ENCODE measurements around the gene ULK4.

The ULK4 gene

DNA sequence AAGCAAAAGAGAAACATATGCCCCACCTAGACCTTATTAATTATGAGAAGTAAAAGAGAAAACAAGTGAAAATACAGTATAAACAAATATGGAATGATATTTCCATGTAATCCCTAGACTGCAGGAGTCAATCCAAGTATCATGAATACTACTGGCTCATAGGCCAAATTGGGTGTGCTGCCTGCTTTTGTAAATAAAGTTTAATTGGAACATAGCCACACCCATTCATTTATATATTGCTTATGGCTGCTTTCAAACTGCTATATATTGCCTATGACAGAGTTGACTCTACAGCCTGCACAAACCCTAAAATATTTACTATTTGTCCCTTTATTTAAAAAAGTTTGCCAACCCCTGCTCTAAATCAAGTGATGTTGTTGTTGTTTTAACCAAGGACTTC, 5.3 kb downstream of the ULK4 start:
- Histone ChIP-seq H3K27me3 (ENCODE audit: insufficient read depth, low read length, poor library complexity, severe bottlenecking) (no peaks in the 10 kb centered on the region), H3K9ac (ENCODE audit: low read depth, low read length, poor library complexity, severe bottlenecking) (no peak overlapping the region), H3K4me1 (ENCODE audit: insufficient read depth, low read length, poor library complexity, severe bottlenecking) (peaks cover 6% of the 10 kb centered on the region), H3K9me2 (replicated peaks; ENCODE audit: low read depth, low read length) (no peaks in the 10 kb centered on the region), H3F3A (ENCODE audit: low read depth) (peaks cover under 1% of the 10 kb centered on the region; the same call in 1 of the 2 replicates), H3K36me3 (ENCODE audit: insufficient read depth, low read length) (no peaks in the 10 kb centered on the region), H3K4me2 (ENCODE audit: low read depth, low read length, poor library complexity, severe bottlenecking) (peak overlapping the region; percentile 43), H2AFZ (ENCODE audit: low read length) (no peak overlapping the region), H3K79me2 (ENCODE audit: insufficient read depth, low read length) (0 out of 2 replicates have a peak, but pooled peaks cover 7% of the 10 kb centered on the region), H3K4me3 (ENCODE audit: low read length, poor library complexity, severe bottlenecking) (no peak overlapping the region), H4K20me1 (ENCODE audit: insufficient read depth, low read length, poor library complexity, severe bottlenecking) (no peaks in the 10 kb centered on the region), H3K9me3 (ENCODE audit: insufficient read depth, low read depth, low read length) (no peaks in the 10 kb centered on the region)
- TF ChIP-seq, protein P1, sequence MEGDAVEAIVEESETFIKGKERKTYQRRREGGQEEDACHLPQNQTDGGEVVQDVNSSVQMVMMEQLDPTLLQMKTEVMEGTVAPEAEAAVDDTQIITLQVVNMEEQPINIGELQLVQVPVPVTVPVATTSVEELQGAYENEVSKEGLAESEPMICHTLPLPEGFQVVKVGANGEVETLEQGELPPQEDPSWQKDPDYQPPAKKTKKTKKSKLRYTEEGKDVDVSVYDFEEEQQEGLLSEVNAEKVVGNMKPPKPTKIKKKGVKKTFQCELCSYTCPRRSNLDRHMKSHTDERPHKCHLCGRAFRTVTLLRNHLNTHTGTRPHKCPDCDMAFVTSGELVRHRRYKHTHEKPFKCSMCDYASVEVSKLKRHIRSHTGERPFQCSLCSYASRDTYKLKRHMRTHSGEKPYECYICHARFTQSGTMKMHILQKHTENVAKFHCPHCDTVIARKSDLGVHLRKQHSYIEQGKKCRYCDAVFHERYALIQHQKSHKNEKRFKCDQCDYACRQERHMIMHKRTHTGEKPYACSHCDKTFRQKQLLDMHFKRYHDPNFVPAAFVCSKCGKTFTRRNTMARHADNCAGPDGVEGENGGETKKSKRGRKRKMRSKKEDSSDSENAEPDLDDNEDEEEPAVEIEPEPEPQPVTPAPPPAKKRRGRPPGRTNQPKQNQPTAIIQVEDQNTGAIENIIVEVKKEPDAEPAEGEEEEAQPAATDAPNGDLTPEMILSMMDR (conservative IDR thresholded peaks at IDR 0.05; ENCODE audit: low read length): no peak
- TF ChIP-seq EZH2phosphoT487 (IDR thresholded peaks at IDR 0.05; ENCODE audit: borderline replicate concordance): no peak

GRCh38 chr3:41955192-41955591, 6.7 kb downstream of the ULK4 start:
- Histone ChIP-seq H3K79me2 (ENCODE audit: insufficient read depth, low read length) (0 out of 2 replicates have a peak, but pooled peaks cover 7% of the 10 kb centered on the region), H3K4me2 (ENCODE audit: low read depth, low read length, poor library complexity, severe bottlenecking) (no peak overlapping the region)

GRCh38 chr3:41943311-41943843, 18.5 kb downstream of the ULK4 start:
- Histone ChIP-seq H4K20me1 (ENCODE audit: insufficient read depth, low read length, poor library complexity, severe bottlenecking) (no peaks in the 10 kb centered on the region), H2AFZ (ENCODE audit: low read length) (no peak overlapping the region), H3K9ac (ENCODE audit: low read depth, low read length, poor library complexity, severe bottlenecking) (no peak overlapping the region), H3K27me3 (ENCODE audit: insufficient read depth, low read length, poor library complexity, severe bottlenecking) (no peaks in the 10 kb centered on the region), H3K9me2 (replicated peaks; ENCODE audit: low read depth, low read length) (no peaks in the 10 kb centered on the region), H3K4me1 (ENCODE audit: insufficient read depth, low read length, poor library complexity, severe bottlenecking) (no peaks in the 10 kb centered on the region), H3F3A (ENCODE audit: low read depth) (no peaks in the 10 kb centered on the region), H3K9me3 (ENCODE audit: insufficient read depth, low read depth, low read length) (no peaks in the 10 kb centered on the region), H3K36me3 (ENCODE audit: insufficient read depth, low read length) (no peaks in the 10 kb centered on the region), H3K4me3 (ENCODE audit: low read length, poor library complexity, severe bottlenecking) (no peak overlapping the region), H3K4me2 (ENCODE audit: low read depth, low read length, poor library complexity, severe bottlenecking) (no peak overlapping the region), H3K79me2 (ENCODE audit: insufficient read depth, low read length) (no peaks in the 10 kb centered on the region)
- TF ChIP-seq, protein P1 (conservative IDR thresholded peaks at IDR 0.05; ENCODE audit: low read length): no peak

More at GRCh38 chr3:41955192-41955591, 6.7 kb downstream of the ULK4 start:
- Histone ChIP-seq H3K36me3 (ENCODE audit: insufficient read depth, low read length) (no peaks in the 10 kb centered on the region), H3K9me3 (ENCODE audit: insufficient read depth, low read depth, low read length) (no peaks in the 10 kb centered on the region), H3K4me3 (ENCODE audit: low read length, poor library complexity, severe bottlenecking) (no peak overlapping the region), H3K9me2 (replicated peaks; ENCODE audit: low read depth, low read length) (no peaks in the 10 kb centered on the region), H3F3A (ENCODE audit: low read depth) (no peaks in the 10 kb centered on the region), H3K9ac (ENCODE audit: low read depth, low read length, poor library complexity, severe bottlenecking) (no peak overlapping the region), H3K27me3 (ENCODE audit: insufficient read depth, low read length, poor library complexity, severe bottlenecking) (no peaks in the 10 kb centered on the region), H3K4me1 (ENCODE audit: insufficient read depth, low read length, poor library complexity, severe bottlenecking) (no peaks in the 10 kb centered on the region), H4K20me1 (ENCODE audit: insufficient read depth, low read length, poor library complexity, severe bottlenecking) (no peaks in the 10 kb centered on the region), H2AFZ (ENCODE audit: low read length) (no peak overlapping the region)
- TF ChIP-seq EZH2phosphoT487 (IDR thresholded peaks at IDR 0.05; ENCODE audit: borderline replicate concordance): no peak
- TF ChIP-seq, protein P1 (conservative IDR thresholded peaks at IDR 0.05; ENCODE audit: low read length): no peak
